GM21381 (cell line): ENCODE results near the gene DLL3.

ENCODE experiments used
- ATAC-seq: cut with Tn5 transposase; IDR thresholded peaks from one replicate; pipeline ENCODE4 v1.9.1; 2021; ENCODE audit warnings: mild to moderate bottlenecking, moderate library complexity; ENCODE audit not compliant: unreplicated experiment

The DLL3 gene

GRCh38 chr19:39515551-39516191, 16.9 kb downstream of the DLL3 start:
- ATAC-seq: no peak

GRCh38 chr19:39516270-39516669, 17.5 kb downstream of the DLL3 start:
- ATAC-seq: no peak

- ATAC-seq: no peak
Observed at GRCh38 chr19:39517432-39517831, 18.7 kb downstream of the DLL3 start.

- no peak for ATAC-seq
Observed at GRCh38 chr19:39518458-39518857, 19.7 kb downstream of the DLL3 start.

- ATAC-seq: no peak
Observed at GRCh38 chr19:39518975-39519374, 20.2 kb downstream of the DLL3 start.

GRCh38 chr19:39520541-39521484, 22.1 kb downstream of the DLL3 start:
- ATAC-seq: no peak

GRCh38 chr19:39524495-39524894, 25.7 kb downstream of the DLL3 start:
- no peak for ATAC-seq

- ATAC-seq: no peak
Observed at GRCh38 chr19:39525205-39525604, 26.5 kb downstream of the DLL3 start.

- ATAC-seq: no peak
Observed at GRCh38 chr19:39531834-39532232, 33.1 kb downstream of the DLL3 start.

GRCh38 chr19:39532233-39533002, 33.7 kb downstream of the DLL3 start, which contains the start of gene EID2B:
EID2B (minus strand) TSS chr19:39532852; CDS start chr19:39532802, 50 bp downstream.
- peak; percentile 82 for ATAC-seq

GRCh38 chr19:39533003-39533512, 34.3 kb downstream of the DLL3 start:
- ATAC-seq: no peak

GRCh38 chr19:39533791-39534190, 35.0 kb downstream of the DLL3 start:
- ATAC-seq: no peak

- no peak for ATAC-seq
Observed at GRCh38 chr19:39539165-39539517, 40.4 kb downstream of the DLL3 start.

- peak; percentile 89 for ATAC-seq
Observed at GRCh38 chr19:39539518-39540332, 41.0 kb downstream of the DLL3 start, which contains the start of gene EID2. EID2 (minus strand) TSS chr19:39540161; CDS start chr19:39540079, 82 bp downstream.

- no peak for ATAC-seq
Observed at GRCh38 chr19:39540333-39540673, 41.6 kb downstream of the DLL3 start.

- no peak for ATAC-seq
Observed at GRCh38 chr19:39542206-39542605, 43.5 kb downstream of the DLL3 start.

- ATAC-seq: no peak
Observed at GRCh38 chr19:39543477-39543857, 44.7 kb downstream of the DLL3 start.

- ATAC-seq: no peak
Observed at GRCh38 chr19:39544226-39544903, 45.6 kb downstream of the DLL3 start.

GRCh38 chr19:39544911-39545310, 46.2 kb downstream of the DLL3 start:
- no peak for ATAC-seq

- ATAC-seq: no peak
Observed at GRCh38 chr19:39546599-39546998, 47.9 kb downstream of the DLL3 start.
